ENCODE data around the gene PDZD2. TPM values are rescaled to one million over a fixed set of nuclear protein-coding genes. Genes with fewer than 3 reads are reported as not detected.
"Not testable (repeated sequence)": the region's sequence is repeated elsewhere in the genome, so short reads cannot be mapped to it uniquely, and the experiment has no call there.

PDZD2 gene
- polyA plus RNA-seq = 1 to 10 TPM in 3 of 4 donors, not detected in 1; 1.4 to 3.9 (median 3.7) TPM
- long read RNA-seq, donor 1, partial matches to known transcripts = 84 of 84 reads
- long read RNA-seq, donor 1, other reads (novel, unspliced or antisense) = 0 of 84 reads
- long read RNA-seq, donor 2 = 0 reads
- long read RNA-seq, donor 3 = 0 reads
- long read RNA-seq, donor 4 = 0 reads
- long read RNA-seq, donor 5 = 0 reads
- long read RNA-seq, donor 6 = 0 reads
- long read RNA-seq, donor 7, partial matches to known transcripts = 10 of 10 reads
- long read RNA-seq, donor 7, other reads (novel, unspliced or antisense) = 0 of 10 reads
- long read RNA-seq, donor 8 = 0 reads
- long read RNA-seq, donor 9 = 0 reads
- long read RNA-seq, donor 10 = 0 reads

GRCh38 chr5:31638748-31639418 lies at the start of gene PDZD2:
TSS of gene PDZD2 (plus strand) at chr5:31639131.
- no peak within 1 kb of the TSS for H3K27ac ChIP-seq (ENCODE audit: low read depth in 1 of 3, low read length in 2 of 3)
- FAIRE-seq (no peak), DNase-seq (peak; percentile 57 to 75)
- WGBS, 3 donors = 0 to 1% (median 0%) methylated on average over 45 to 70 of the region's 70 CpGs
- H3K4me1 ChIP-seq (ENCODE audit: control insufficient read depth in 3 of 3, insufficient read depth in 2 of 3, low read depth in 1 of 3, low read length in 2 of 3) = peaks cover 0 to 4% (median 0%) of the 10 kb centered on the region in 3 donors
- no peaks in the 10 kb centered on the region for H3K9me3 ChIP-seq (ENCODE audit: control insufficient read depth in 2 of 2, insufficient read depth in 1 of 2, low read depth in 1 of 2, low read length in 1 of 2)
- H3K27me3 ChIP-seq (ENCODE audit: control insufficient read depth in 3 of 3, insufficient read depth in 3 of 3, low read length in 3 of 3) = peaks cover 0 to 30% (median 6%) of the 10 kb centered on the region in 3 donors
- peak within 1 kb of the TSS; percentile 41 to 59 (median 44) for H3K4me3 ChIP-seq (ENCODE audit: low read depth in 1 of 3, low read length in 3 of 3)
- no peaks in the 10 kb centered on the region for H3K36me3 ChIP-seq (ENCODE audit: control insufficient read depth in 3 of 3, insufficient read depth in 2 of 3, low read depth in 1 of 3, low read length in 3 of 3)

GRCh38 chr5:31593665-31594064 lies 45.3 kb upstream of the PDZD2 start:
- Histone ChIP-seq H3K27me3 (ENCODE audit: control insufficient read depth in 3 of 3, insufficient read depth in 3 of 3, low read length in 3 of 3) (no peaks in the 10 kb centered on the region), H3K4me1 (ENCODE audit: control insufficient read depth in 3 of 3, insufficient read depth in 2 of 3, low read depth in 1 of 3, low read length in 2 of 3) (no peaks in the 10 kb centered on the region), H3K36me3 (ENCODE audit: control insufficient read depth in 3 of 3, insufficient read depth in 2 of 3, low read depth in 1 of 3, low read length in 3 of 3) (no peaks in the 10 kb centered on the region), H3K9me3 (ENCODE audit: control insufficient read depth in 2 of 2, insufficient read depth in 1 of 2, low read depth in 1 of 2, low read length in 1 of 2) (peaks cover 0 to 2% of the 10 kb centered on the region in 2 donors), H3K4me3 (ENCODE audit: low read depth in 1 of 3, low read length in 3 of 3) (no peak overlapping the region), H3K27ac (ENCODE audit: low read depth in 1 of 3, low read length in 2 of 3) (no peak overlapping the region)
- no peak for DNase-seq
- no peak for FAIRE-seq
- 87 to 88% (median 87%) methylated on average over 3 of the region's 3 CpGs for WGBS, 3 donors

- Histone ChIP-seq H3K4me3 (ENCODE audit: low read depth in 1 of 3, low read length in 3 of 3) (no peak overlapping the region), H3K4me1 (ENCODE audit: control insufficient read depth in 3 of 3, insufficient read depth in 2 of 3, low read depth in 1 of 3, low read length in 2 of 3) (no peaks in the 10 kb centered on the region), H3K27ac (ENCODE audit: low read depth in 1 of 3, low read length in 2 of 3) (no peak overlapping the region), H3K9me3 (ENCODE audit: control insufficient read depth in 2 of 2, insufficient read depth in 1 of 2, low read depth in 1 of 2, low read length in 1 of 2) (no peaks in the 10 kb centered on the region), H3K27me3 (ENCODE audit: control insufficient read depth in 3 of 3, insufficient read depth in 3 of 3, low read length in 3 of 3) (no peaks in the 10 kb centered on the region), H3K36me3 (ENCODE audit: control insufficient read depth in 3 of 3, insufficient read depth in 2 of 3, low read depth in 1 of 3, low read length in 3 of 3) (no peaks in the 10 kb centered on the region)
- DNase-seq (no peak), FAIRE-seq (no peak)
- 47 to 71% (median 53%) methylated on average over 1 of the region's 1 CpG for WGBS, 3 donors
These were observed 42.6 kb upstream of the PDZD2 start for GRCh38 chr5:31596354-31596753.

GRCh38 chr5:31598640-31599611 lies 40.0 kb upstream of the PDZD2 start:
- FAIRE-seq = no peak
- 77 to 83% (median 78%) methylated on average over 5 of the region's 5 CpGs for WGBS, 3 donors
- H3K36me3 ChIP-seq (ENCODE audit: control insufficient read depth in 3 of 3, insufficient read depth in 2 of 3, low read depth in 1 of 3, low read length in 3 of 3) = no peaks in the 10 kb centered on the region
- no peak overlapping the region for H3K27ac ChIP-seq (ENCODE audit: low read depth in 1 of 3, low read length in 2 of 3)
- no peak overlapping the region for H3K4me3 ChIP-seq (ENCODE audit: low read depth in 1 of 3, low read length in 3 of 3)
- H3K4me1 ChIP-seq (ENCODE audit: control insufficient read depth in 3 of 3, insufficient read depth in 2 of 3, low read depth in 1 of 3, low read length in 2 of 3) = no peaks in the 10 kb centered on the region
- H3K27me3 ChIP-seq (ENCODE audit: control insufficient read depth in 3 of 3, insufficient read depth in 3 of 3, low read length in 3 of 3) = peaks cover 0 to 2% (median 0%) of the 10 kb centered on the region in 3 donors
- no peak for DNase-seq
- H3K9me3 ChIP-seq (ENCODE audit: control insufficient read depth in 2 of 2, insufficient read depth in 1 of 2, low read depth in 1 of 2, low read length in 1 of 2) = no peaks in the 10 kb centered on the region

- H3K4me1 ChIP-seq (ENCODE audit: control insufficient read depth in 3 of 3, insufficient read depth in 2 of 3, low read depth in 1 of 3, low read length in 2 of 3); DNase-seq; H3K27ac ChIP-seq (ENCODE audit: low read depth in 1 of 3, low read length in 2 of 3); H3K27me3 ChIP-seq (ENCODE audit: control insufficient read depth in 3 of 3, insufficient read depth in 3 of 3, low read length in 3 of 3); H3K36me3 ChIP-seq (ENCODE audit: control insufficient read depth in 3 of 3, insufficient read depth in 2 of 3, low read depth in 1 of 3, low read length in 3 of 3); H3K4me3 ChIP-seq (ENCODE audit: low read depth in 1 of 3, low read length in 3 of 3); H3K9me3 ChIP-seq (ENCODE audit: control insufficient read depth in 2 of 2, insufficient read depth in 1 of 2, low read depth in 1 of 2, low read length in 1 of 2); FAIRE-seq: not testable (repeated sequence)
- 81 to 85% (median 84%) methylated on average over 4 of the region's 4 CpGs for WGBS, 3 donors
These were observed 36.6 kb upstream of the PDZD2 start for GRCh38 chr5:31602305-31602704.

GRCh38 chr5:31604240-31604639 lies 34.7 kb upstream of the PDZD2 start:
- 65 to 80% (median 79%) methylated on average over 2 of the region's 2 CpGs for WGBS, 3 donors
- Histone ChIP-seq H3K4me1 (ENCODE audit: control insufficient read depth in 3 of 3, insufficient read depth in 2 of 3, low read depth in 1 of 3, low read length in 2 of 3) (no peaks in the 10 kb centered on the region), H3K27me3 (ENCODE audit: control insufficient read depth in 3 of 3, insufficient read depth in 3 of 3, low read length in 3 of 3) (peaks cover 0 to 2% (median 0%) of the 10 kb centered on the region in 3 donors), H3K36me3 (ENCODE audit: control insufficient read depth in 3 of 3, insufficient read depth in 2 of 3, low read depth in 1 of 3, low read length in 3 of 3) (no peaks in the 10 kb centered on the region), H3K9me3 (ENCODE audit: control insufficient read depth in 2 of 2, insufficient read depth in 1 of 2, low read depth in 1 of 2, low read length in 1 of 2) (no peaks in the 10 kb centered on the region), H3K27ac (ENCODE audit: low read depth in 1 of 3, low read length in 2 of 3) (no peak overlapping the region), H3K4me3 (ENCODE audit: low read depth in 1 of 3, low read length in 3 of 3) (no peak overlapping the region)
- DNase-seq (no peak), FAIRE-seq (no peak)

DNA sequence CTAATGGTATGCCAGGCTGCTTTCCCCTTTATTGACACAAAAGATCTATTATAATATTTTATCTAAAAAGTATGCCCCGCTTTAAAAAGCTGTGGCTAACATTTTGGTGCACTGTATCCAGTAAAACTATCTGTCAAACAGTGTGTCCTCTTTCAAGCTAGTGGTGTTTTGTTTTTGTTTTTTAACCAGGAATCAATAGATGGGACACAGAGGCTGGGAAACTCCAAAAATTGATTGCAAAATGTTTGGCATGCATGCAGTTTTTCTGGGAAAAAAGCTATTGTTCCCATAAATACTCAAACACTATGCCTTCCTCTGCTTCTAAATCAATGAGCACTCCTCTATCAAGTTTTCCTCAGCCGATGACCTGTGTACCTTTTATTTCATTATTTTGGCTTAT lies 34.3 kb upstream of the PDZD2 start:
- 80 to 85% (median 80%) methylated on average over 2 of the region's 2 CpGs for WGBS, 3 donors
- no peaks in the 10 kb centered on the region for H3K4me1 ChIP-seq (ENCODE audit: control insufficient read depth in 3 of 3, insufficient read depth in 2 of 3, low read depth in 1 of 3, low read length in 2 of 3)
- DNase-seq = no peak
- H3K27ac ChIP-seq (ENCODE audit: low read depth in 1 of 3, low read length in 2 of 3) = no peak overlapping the region
- no peak for FAIRE-seq
- H3K36me3 ChIP-seq (ENCODE audit: control insufficient read depth in 3 of 3, insufficient read depth in 2 of 3, low read depth in 1 of 3, low read length in 3 of 3) = no peaks in the 10 kb centered on the region
- H3K9me3 ChIP-seq (ENCODE audit: control insufficient read depth in 2 of 2, insufficient read depth in 1 of 2, low read depth in 1 of 2, low read length in 1 of 2) = no peaks in the 10 kb centered on the region
- no peak overlapping the region for H3K4me3 ChIP-seq (ENCODE audit: low read depth in 1 of 3, low read length in 3 of 3)
- H3K27me3 ChIP-seq (ENCODE audit: control insufficient read depth in 3 of 3, insufficient read depth in 3 of 3, low read length in 3 of 3) = peaks cover 0 to 2% (median 0%) of the 10 kb centered on the region in 3 donors

DNA sequence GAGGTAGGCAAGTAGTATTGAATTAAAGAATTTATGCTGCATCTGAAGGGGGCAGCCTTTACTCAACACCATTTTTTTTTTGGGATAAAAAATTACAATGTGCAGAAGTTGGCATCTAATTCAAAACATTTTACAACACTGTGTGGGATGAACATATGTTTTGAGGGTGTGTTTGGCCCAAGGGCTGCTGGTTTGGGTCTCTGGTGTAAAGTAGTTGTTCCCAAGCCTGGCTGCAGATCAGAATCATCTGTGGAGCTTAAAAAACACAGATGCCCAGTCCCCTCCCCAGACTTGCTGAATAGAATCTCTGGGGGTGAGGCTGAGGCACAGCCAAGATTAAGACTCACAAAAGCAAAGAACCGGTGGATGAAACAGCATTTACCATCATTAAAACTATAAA lies 33.0 kb upstream of the PDZD2 start:
- 80 to 90% (median 86%) methylated on average over 1 of the region's 1 CpG for WGBS, 3 donors
- Histone ChIP-seq H3K27ac (ENCODE audit: low read depth in 1 of 3, low read length in 2 of 3) (no peak overlapping the region), H3K9me3 (ENCODE audit: control insufficient read depth in 2 of 2, insufficient read depth in 1 of 2, low read depth in 1 of 2, low read length in 1 of 2) (no peaks in the 10 kb centered on the region), H3K27me3 (ENCODE audit: control insufficient read depth in 3 of 3, insufficient read depth in 3 of 3, low read length in 3 of 3) (peaks cover 0 to 2% (median 0%) of the 10 kb centered on the region in 3 donors), H3K4me3 (ENCODE audit: low read depth in 1 of 3, low read length in 3 of 3) (no peak overlapping the region), H3K4me1 (ENCODE audit: control insufficient read depth in 3 of 3, insufficient read depth in 2 of 3, low read depth in 1 of 3, low read length in 2 of 3) (no peaks in the 10 kb centered on the region), H3K36me3 (ENCODE audit: control insufficient read depth in 3 of 3, insufficient read depth in 2 of 3, low read depth in 1 of 3, low read length in 3 of 3) (no peaks in the 10 kb centered on the region)
- FAIRE-seq = no peak
- DNase-seq = no peak
